GM18526 (cell line): ENCODE results near the gene RPRD2.

Experiments used
- POLR2A ChIP-seq: IDR thresholded peaks from 3 replicates; pipeline ENCODE4 v1.6.1; 2011; ENCODE audit not compliant: insufficient read length; ENCODE audit errors: extremely low read depth

Gene RPRD2

GRCh38 chr1:150514260-150514659 is 150.3 kb downstream of the RPRD2 start:
- TF ChIP-seq POLR2A, result no peak

GRCh38 chr1:150514913-150515327 is 151.0 kb downstream of the RPRD2 start:
- TF ChIP-seq POLR2A, result no peak

GRCh38 chr1:150515328-150516049 is 151.5 kb downstream of the RPRD2 start, which contains the start of gene FALEC:
Gene FALEC (plus strand): TSS chr1:150515752.
- peak; percentile 47 for TF ChIP-seq POLR2A

- no peak for TF ChIP-seq POLR2A
Measured at GRCh38 chr1:150516050-150516591, 152.2 kb downstream of the RPRD2 start.

DNA sequence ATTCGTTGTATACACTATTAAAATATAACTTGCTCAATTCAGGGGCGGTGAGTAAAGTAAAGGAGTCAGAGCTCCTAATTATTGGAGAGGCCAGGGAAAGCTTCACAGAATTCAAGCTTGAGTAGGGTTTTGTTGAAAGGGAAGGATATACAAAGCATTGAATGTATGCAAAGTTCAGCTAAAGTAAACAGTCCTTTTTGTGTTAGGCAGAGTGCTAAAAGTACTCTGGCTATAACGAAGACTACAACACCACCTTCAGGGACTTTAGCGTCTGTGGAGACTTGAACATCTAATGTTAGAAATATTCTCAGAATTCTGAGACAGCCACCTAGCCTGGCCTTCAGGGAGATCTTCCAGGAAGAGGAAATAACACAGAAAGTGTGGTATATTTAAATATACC is 152.7 kb downstream of the RPRD2 start:
- no peak for TF ChIP-seq POLR2A

- TF ChIP-seq POLR2A, result no peak
Measured at GRCh38 chr1:150521196-150521968, 157.4 kb downstream of the RPRD2 start.

- TF ChIP-seq POLR2A, result no peak
Measured at GRCh38 chr1:150525348-150525747, 161.4 kb downstream of the RPRD2 start.
